Fibroblast of peridontal ligament (primary cell): ENCODE data around the gene CAPN10.
"Not testable (repeated sequence)": the region's sequence is repeated elsewhere in the genome, so short reads cannot be mapped to it uniquely, and the experiment has no call there.

Experiments used
- DNase-seq: peaks from one replicate; pipeline ENCODE4 v3.0.0-alpha.2; 2010; ENCODE audit errors: extremely low read depth

CAPN10 gene

GRCh38 chr2:240586198-240586918 lies at the start of gene CAPN10:
Gene CAPN10 (plus strand): TSS chr2:240586734. CDS start chr2:240586912, 178 bp downstream.
- DNase-seq, result peak; percentile 89

GRCh38 chr2:240538031-240538780 lies 48.3 kb upstream of the CAPN10 start:
- DNase-seq, result no peak

GRCh38 chr2:240539101-240539500 lies 47.4 kb upstream of the CAPN10 start:
- DNase-seq, result not testable (repeated sequence)

- DNase-seq, result no peak
These were observed 46.6 kb upstream of the CAPN10 start for GRCh38 chr2:240539906-240540305.

- no peak for DNase-seq
These were observed 35.2 kb upstream of the CAPN10 start for GRCh38 chr2:240551288-240551687.

GRCh38 chr2:240551811-240552210 lies 34.7 kb upstream of the CAPN10 start:
- no peak for DNase-seq

- no peak for DNase-seq
These were observed 32.5 kb upstream of the CAPN10 start for GRCh38 chr2:240553956-240554480.

GRCh38 chr2:240554767-240555493 lies 31.6 kb upstream of the CAPN10 start:
- no peak for DNase-seq

GRCh38 chr2:240555541-240556250 lies 30.8 kb upstream of the CAPN10 start:
- DNase-seq, result no peak

- peak; percentile 40 for DNase-seq
These were observed 29.9 kb upstream of the CAPN10 start for GRCh38 chr2:240556553-240557100.

GRCh38 chr2:240557101-240557751 lies 29.3 kb upstream of the CAPN10 start:
- no peak for DNase-seq

GRCh38 chr2:240557808-240558207 lies 28.7 kb upstream of the CAPN10 start, which contains the start of gene ANKMY1:
Gene ANKMY1 (minus strand): TSS chr2:240557988. CDS start chr2:240557335, 653 bp downstream.
- peak; percentile 53 for DNase-seq

- DNase-seq, result no peak
These were observed 28.2 kb upstream of the CAPN10 start for GRCh38 chr2:240558236-240558761.

GRCh38 chr2:240559286-240559685 lies 27.2 kb upstream of the CAPN10 start:
- DNase-seq, result no peak

GRCh38 chr2:240560084-240560479 lies 26.5 kb upstream of the CAPN10 start, which contains the start of gene DUSP28:
Gene DUSP28 (plus strand): TSS chr2:240560357. CDS start chr2:240560685, 328 bp downstream.
- peak; percentile 76 for DNase-seq

GRCh38 chr2:240560480-240561324 lies 25.8 kb upstream of the CAPN10 start:
- DNase-seq, result peak; percentile 96

- DNase-seq, result peak; percentile 82
These were observed 25.1 kb upstream of the CAPN10 start for GRCh38 chr2:240561325-240561971.

GRCh38 chr2:240563231-240563630 lies 23.3 kb upstream of the CAPN10 start:
- not testable (repeated sequence) for DNase-seq
